Bone marrow (tissue), 2 donors: ENCODE data around the gene DCLK1.

Source experiments
- DNase-seq, 2 donors: peaks; one replicate each; lab custom pipeline; 2025; lab: John Stamatoyannopoulos, UW

DCLK1 gene

DNA sequence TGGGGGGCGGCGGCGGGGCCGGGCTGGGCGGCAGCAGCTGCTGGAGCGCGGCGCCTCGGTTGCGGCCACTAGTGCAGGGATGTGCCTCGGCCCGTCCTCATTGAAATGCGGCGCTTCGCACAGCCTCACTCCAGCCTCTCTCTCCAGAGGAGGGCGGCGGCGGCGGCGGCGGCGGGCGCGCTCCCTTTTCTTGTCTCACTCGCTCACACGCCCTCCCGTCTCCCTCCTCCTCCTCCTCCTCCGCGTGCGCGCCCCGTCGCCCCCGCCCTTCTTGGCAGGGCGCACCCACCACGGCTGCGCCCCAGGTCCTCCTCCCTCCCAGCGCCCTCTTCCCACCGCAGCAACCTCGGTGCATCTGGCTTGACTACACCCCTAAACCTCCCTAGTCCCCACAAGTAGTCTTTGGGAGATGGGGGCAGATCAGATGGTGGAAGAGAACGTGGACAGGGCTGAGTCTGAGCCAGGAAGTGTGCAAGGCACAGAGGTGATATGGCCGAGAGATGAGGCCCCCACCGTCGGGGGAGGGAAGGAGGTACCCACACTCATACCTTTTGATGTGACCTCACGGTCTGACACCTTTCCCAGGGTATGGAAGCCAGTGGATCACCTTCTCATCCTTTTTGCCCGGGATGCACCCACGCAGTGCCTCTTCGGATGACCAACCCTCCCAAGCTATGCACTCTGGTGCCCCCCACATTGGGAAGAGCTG, at the start of gene DCLK1:
Gene DCLK1, minus strand, starts transcription at position 161 of the 709 bp plus-strand sequence.
- no peak for DNase-seq

GRCh38 chr13:36175621-36176020, 44.4 kb upstream of the DCLK1 start:
- DNase-seq = no peak

DNA sequence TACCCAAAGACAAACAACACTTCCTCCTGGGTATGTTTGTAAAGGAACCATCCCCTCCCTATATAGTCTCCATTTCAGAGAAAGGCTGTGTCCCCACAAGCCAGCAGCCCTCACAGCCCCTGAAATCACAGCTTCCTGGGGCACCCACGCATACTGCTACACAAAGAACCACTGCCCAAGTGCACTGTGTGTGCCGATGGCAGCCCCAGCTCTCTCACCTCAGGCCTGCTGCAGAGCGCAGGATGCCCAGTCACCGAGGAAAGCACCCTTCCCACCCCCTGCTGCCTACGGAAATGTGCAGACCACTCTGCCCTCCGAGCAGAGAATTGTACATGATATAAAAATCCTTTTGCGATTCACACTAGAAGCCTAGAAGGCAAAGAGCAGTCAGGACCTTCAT, 43.7 kb upstream of the DCLK1 start:
- no peak for DNase-seq

- no peak for DNase-seq
Observed at GRCh38 chr13:36173571-36174322, 42.6 kb upstream of the DCLK1 start.

GRCh38 chr13:36166046-36166445, 34.9 kb upstream of the DCLK1 start:
- no peak for DNase-seq

GRCh38 chr13:36163809-36164308, 32.7 kb upstream of the DCLK1 start:
- no peak for DNase-seq

DNA sequence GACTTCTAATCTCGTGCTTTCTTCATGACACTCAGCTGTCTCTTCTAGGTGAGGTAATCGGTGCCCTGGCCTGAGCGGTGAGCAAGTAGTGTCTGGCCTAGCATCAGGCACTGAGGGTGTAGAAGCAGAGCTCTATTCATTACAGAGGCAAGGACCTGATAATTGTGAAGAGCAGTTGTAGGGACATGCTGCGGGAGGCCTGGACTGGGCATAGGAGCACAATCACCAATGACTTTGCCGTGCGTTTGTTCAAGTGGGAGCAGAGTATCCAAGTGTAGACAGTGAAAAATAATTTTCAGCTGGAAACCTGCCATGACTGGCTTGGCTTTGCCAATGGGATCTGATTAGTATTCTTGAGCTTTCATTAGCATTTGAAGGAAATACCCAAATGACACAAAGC, 32.1 kb upstream of the DCLK1 start:
- DNase-seq = no peak

DNA sequence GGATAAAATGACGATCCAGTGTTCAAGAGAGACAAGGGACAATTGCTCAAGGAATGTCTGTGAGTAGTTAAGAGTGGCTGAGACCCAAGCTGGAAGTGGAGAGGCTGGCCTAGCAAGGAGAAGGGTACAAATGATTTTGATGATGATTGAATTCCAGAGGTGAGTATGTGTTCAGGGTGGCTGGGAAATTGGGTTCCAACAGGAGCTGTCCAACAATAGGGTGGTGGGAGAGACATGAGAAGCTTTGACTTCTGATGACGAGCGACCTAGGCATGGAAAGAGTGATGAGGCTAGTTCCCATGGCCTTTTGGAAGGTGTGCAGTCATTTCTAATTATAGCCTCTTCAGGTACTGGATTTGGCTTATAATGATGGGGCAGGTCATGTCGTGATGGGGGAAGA, 29.1 kb upstream of the DCLK1 start:
- no peak for DNase-seq

DNA sequence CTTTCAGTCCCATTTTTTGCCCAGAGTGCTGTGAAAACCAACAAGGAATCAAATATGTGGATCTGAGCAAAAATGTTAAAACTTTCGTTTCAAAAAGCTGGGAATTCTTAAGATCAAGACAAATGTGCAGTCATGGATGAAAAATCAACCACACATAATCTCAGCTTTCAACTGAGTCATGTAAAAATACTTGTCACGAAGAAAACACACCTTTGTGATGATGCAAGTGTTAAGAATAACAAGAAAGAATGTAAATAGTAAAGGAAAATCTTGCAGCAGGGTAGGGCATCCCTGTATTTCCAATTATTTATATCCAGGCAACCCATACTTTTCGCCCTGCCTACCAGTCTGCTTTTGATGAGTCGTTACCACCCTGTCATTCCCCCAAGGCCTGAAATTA, 27.4 kb upstream of the DCLK1 start:
- DNase-seq = no peak

DNA sequence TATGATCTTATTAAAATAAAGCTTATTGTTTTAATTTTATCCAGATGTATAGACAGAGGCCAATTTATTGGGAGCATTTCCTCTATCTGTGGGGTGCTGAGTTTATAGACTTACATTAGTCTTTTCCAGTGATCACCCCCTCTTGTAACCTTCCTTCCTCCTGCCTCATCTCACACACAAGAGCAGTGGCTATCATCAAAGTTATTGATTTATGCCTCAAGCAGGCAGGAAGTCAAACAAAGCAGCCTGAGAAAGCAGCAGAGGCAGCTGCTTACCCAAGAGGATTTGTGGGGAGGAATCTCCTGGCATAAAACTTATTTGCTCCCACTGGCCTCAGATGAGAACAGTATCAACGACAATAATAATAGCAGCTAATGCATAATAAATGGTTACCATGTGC, 26.3 kb upstream of the DCLK1 start:
- no peak for DNase-seq

DNA sequence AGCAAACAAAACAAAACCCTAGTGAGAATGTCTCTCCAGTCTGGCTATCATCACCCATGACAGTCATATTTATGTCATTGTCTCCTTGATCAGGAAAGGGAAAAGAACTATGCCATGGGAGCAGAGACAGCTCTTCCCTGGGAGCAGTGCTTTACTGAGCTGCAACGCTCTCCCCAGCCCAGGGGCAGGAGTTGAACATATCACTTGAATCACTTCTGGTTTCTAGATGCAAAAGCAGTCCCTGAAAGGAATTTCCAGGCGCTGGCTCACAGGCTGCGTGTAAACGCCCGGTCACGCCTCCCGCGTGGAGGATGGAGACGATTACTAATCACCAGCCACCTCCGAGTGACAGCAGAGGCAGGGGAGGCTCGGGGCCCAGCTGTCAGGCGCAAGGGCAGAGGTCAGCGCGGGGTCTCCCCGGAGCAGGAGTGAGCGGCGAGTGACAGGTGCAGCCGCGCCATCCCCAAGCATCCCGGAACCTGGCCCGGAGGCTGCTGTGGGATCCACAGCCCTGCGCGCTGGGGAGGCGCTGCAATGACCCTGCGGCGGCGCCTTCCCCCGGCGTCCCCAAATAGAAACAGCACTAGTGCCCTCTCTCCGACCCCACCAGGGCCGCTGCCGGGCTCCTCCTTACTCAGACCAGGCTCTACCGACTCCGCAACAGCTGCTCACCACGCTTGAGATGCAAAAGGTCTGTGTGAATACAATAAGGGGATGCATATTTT, 23.5 kb upstream of the DCLK1 start:
- DNase-seq = no peak

DNA sequence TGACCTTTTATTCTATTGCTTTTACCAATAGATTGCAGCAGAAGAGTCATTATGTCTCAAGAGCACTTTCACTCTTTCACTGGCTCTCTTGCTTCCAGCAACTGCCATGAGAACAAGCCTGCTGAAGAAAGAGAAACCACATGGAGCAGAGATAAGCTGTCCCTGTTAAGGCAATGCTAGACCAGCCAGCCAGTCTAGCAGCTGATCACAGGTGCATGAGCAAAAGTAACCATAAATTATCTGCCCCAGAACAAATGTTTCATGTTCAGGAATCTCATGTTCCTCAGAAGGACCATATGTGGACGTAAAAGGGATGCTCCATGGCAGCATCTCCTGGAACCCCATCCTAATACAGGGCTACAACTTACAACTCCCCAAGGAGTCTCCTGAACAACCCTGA, 20.4 kb upstream of the DCLK1 start:
- DNase-seq = no peak

DNA sequence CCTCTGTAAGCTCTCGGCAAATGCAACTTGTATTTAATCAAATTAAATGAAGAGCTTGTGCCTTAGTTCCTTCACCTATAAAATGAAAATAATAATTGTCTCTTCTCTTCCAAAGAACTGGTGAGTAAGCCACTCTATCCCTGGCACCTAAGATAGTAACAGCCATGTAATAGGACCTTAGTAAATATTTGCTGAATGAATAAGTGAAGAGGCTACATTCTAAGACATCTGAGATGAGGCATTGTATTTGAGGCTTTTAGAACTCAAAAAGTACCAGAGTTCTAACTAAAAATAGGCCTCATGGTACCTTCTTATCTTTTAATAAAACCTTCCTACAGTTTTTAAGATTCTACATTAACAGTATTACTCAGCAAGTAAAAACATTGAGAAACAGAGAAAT, 17.3 kb upstream of the DCLK1 start:
- DNase-seq = no peak

DNA sequence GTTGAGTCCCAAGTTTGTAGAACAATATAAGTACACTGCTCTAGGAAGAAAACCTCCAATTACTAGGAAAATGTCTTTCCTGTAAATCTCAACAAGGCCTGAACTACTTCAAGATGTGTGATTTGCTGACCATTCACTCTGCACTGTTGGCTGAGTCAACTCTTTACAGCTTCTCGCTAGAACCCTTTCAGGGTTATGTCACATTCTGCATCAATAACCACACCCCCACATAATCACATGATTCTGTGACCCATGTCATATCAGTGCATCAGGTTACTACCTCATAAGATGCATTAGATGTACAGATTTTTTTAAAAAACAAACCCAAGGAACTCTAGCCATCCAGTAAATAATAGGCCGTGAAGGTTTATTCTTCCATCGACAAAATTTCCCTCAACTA, 16.1 kb upstream of the DCLK1 start:
- DNase-seq = no peak

GRCh38 chr13:36146511-36147269, 15.5 kb upstream of the DCLK1 start:
- DNase-seq = no peak

DNA sequence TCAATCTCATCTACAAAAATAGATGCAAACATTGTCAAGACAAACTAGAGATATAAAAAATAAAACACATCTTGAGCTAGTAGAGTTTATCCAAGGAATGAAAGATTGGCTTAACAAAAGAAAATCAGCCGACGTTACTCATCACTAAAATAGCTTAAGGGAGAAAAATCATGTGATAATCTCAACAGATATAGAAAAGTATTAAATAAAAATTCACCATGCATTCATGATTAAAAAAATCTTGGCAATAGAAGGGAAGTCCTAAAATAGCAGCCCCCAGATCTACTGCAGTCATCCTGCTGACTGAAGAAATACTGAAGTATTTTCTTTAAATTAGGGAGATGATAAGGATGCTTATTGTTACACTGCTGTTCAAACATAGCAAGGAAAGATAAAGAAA, 12.6 kb upstream of the DCLK1 start:
- DNase-seq = no peak

GRCh38 chr13:36142735-36143134, 11.6 kb upstream of the DCLK1 start:
- no peak for DNase-seq

GRCh38 chr13:36135876-36136275, 4.7 kb upstream of the DCLK1 start:
- no peak for DNase-seq

GRCh38 chr13:36134632-36135031, 3.5 kb upstream of the DCLK1 start:
- no peak for DNase-seq

- DNase-seq = no peak
Observed at GRCh38 chr13:36133950-36134626, 2.9 kb upstream of the DCLK1 start.

DNA sequence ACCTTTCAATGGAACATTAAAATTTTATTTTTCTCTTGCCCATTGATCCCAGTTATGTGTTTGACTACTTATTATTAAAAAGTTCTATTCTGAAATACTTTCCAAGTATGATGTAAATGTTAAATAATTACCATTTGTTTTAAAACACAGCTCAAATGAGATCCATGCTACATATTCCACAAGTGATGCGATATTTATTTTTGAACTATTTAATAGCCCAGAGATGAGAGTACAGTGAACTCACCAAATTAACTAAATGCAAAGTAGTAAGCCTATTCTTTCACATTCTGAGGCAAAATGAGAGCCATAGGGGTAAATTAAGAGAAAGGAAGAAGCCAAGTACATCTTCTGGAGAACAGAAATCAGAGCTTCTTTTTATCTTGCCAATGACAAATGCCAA, 1.2 kb upstream of the DCLK1 start:
- DNase-seq = no peak

DNA sequence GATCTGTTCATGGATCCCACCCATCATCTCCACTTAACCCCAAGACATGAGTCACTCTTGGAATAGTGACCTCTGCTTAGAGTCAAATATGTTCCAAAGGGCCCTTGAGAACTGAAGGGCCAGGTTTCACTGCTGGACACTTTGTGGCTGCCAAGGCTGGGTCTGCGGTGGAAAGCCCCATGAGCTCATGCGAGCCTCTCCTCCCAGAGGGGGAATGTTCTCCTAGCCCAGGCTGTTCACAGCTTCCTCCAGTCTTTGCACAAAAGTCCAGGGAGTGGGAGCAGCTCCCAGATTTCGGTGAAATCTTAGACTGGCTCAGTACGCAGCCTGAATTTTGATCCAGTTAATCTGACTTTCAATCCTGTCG, 732 bp upstream of the DCLK1 start:
- no peak for DNase-seq
